HG02884 (cell line): ENCODE measurements around the gene DNAJC15.
"Not testable (repeated sequence)": the region's sequence is repeated elsewhere in the genome, so short reads cannot be mapped to it uniquely, and the experiment has no call there.

Experiments used
- ATAC-seq: cut with Tn5 transposase; IDR thresholded peaks from one replicate; pipeline ENCODE4 v1.9.1; 2021; ENCODE audit warnings: mild to moderate bottlenecking, moderate library complexity; ENCODE audit not compliant: unreplicated experiment

The DNAJC15 gene

DNA sequence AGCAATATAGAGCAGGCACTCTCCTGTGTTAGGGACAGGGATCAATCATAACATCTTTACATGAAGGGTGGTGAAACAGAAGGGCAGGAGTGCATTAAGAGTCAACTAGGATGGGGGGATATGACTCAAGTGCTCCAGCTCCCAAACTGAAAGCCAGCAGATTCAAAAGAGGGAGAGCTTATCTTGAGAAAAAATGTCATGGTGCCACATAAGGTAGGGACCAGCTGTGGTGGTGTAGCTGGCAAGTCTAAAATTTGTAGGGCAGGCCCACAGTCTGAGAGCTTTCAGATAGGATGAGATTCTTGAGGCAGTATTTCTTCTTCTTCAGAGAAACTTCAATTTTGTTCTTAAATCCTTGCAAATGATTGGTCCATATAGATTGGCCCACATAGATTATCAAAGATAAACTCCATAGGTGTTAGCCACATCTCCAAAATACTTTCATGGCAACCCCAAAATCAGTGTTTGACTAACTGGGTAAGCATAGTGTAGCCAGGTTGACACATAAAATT, 19.1 kb downstream of the DNAJC15 start:
- ATAC-seq: no peak

DNA sequence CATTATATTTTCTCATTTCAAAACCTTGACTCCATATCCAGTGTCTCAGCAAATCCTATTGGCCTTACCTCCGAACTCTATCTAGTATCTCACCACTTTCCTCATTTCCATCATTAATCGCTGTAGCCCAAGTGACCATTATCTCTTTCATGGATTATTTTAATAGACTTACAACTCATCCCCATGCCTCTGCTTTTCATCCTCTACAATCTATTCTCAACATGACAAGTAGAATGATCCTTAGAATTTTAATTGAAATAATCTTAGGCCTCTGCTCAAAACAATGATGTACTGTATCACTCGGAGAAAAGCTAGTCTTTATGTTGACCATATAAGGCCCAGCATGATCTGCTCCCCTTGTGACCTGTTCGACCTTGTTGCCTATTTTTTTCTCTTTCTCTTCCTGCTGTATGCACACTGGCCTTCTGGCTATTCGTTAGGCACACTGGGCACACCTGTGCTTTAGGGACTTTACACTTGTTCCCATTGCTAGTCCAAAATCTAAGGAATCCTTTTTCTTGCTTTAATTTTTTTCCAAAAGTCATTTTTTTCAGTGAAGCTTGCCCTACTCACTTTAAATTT, 21.4 kb downstream of the DNAJC15 start:
- ATAC-seq: no peak

DNA sequence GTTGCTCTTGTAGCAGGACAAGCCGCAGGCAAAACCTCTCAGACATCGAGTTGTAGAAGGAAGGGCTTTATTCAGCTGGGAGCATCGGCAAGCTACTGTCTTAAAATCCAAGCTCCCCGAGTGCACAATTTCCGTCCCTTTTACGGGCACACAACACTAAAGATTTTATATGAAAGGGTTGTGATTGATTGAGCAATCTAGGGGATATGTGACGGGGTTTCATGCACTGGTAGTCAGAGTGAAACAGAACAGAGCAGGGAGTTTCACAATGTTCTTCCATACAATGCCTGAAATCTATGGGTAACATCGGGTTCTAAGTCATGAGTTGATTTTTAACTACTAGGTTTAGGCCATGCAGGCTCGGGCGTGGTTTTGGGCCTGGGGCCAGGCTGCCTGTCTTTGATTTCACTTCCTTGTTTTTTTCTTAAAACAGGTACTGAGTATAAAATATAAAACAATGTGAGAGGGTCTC, 22.0 kb downstream of the DNAJC15 start:
- ATAC-seq: not testable (repeated sequence)

DNA sequence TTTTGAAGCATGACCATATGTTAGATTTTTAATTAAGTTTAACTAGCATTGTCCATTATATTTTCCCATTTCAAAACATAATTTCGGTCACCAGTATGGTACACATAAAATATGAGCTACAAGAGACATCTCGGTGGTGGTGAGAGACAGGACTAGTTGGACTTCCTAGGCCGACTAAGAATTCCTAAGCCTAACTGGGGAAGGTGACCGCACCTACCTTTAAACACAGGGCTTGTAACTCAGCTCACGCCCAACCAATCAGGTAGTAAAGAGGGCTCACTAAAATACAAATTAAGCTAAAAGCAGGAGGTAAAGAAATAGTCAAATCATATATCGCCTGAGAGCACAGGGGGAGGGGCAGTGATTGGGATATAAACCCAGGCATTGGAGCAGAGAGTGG, 22.9 kb downstream of the DNAJC15 start:
- no peak for ATAC-seq

DNA sequence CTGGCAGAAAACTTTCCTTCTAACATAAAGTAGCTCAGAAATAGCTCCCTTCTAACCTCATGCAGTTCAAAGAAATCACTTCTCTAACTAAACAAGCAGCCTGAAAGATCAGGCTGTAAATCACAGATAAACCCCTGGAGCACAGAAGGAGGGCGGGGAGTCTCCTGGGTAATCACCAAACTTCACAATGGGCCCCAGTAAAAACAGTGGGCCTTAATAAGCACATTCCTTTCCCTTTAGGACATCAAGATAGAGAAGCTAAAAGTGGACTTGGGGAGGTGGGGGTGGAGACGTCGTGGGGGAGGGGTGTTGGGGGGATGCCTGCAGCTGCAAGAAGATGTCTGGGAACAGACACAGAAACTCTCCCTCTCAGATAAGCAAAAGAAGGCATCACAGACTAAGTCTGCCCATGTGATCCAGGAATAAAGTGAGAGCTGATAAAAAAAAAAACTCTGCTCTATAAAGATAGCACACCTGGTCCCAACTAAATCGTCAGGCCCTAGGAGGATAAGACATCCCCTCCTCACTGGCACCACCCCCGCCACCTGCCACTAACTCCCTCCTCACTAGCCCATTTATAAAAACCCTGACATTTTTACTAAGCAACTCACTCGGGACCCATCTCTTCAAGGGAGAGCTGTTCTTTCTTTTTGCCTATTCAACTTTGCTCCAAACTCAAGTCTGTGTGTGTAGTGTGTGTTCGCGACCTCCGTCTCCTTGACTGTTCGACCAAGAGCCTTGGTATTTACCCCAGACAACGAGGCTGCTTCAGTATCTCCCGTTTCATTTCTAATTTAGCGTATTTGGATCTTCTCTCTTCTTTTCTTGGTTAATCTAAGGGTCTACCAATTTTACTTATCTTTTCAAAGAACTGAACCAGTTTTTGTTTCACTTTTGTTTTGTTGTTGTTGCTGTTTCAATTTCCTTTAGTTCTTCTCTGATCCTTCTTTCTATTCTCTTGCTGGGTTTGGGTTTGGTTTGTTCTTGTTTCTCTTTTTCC, 31.7 kb downstream of the DNAJC15 start:
- no peak for ATAC-seq

DNA sequence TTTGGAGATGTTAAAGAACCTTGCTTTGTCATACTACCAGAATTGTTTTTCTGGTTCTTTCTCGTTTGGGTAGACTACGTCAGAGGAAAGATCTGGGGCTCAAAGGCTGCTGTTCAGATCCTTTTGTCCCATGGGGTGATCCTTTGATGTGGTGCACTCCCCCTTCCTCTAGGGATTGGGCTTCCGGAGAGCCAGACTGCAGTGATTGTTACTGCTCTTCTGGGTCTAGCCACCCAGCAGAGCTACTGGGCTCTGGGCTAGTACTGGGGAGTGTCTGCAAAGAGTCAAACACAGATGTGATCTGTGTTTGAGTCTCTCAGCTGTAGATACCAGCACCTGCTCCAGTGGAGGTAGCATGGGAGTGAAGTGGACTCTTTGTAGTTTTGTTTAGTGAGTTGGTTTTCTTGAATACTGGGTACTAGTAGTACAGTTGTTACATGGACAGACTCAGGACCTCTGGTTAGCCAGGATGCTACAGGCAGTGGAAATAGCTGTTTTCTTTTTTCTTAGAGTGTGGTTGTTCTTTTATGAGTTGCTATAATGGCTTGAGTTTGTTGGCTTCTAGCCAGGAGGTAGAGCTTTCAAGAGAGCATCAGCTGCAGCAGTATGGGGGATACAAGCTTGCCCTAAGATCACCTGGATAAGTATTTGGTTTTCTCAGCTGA, 34.4 kb downstream of the DNAJC15 start:
- peak; percentile 40 for ATAC-seq

DNA sequence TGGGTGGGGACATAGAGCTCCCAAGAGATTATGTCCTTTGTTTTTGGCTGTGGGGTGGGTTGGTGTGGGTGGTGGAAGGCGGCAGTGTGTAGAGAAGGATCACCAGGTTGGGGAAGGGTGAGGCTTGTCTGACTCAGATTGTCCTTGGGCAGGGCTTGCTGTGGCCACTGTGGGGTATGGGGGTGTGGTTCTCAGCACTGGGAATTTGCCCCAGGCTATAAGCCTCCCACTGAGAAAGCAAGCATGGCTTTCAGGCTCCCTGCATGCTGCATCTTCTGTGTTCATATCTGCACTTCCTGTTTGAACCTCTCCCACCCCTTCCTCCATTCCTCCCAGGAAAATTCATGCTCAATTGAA, 34.9 kb downstream of the DNAJC15 start:
- ATAC-seq: peak; percentile 56

DNA sequence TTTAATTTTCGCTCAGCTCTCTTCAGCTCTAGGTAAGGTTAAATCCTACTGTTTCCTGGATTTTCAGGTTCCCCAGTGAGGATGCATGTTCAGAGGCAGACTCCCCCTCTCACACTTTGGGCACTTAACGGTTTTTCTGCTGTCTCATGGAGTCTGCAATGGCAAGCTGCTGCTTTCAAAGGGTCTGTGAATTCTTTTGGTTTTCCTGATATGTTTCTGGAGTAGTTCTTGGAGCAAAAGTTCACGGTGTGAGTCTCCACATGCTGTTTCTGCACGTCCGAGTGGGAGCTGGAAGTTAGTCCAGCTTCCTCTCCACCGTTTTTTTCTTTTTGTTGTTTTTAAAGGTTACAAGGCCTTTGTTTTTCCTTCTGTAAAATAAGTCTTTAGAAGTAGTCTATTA, 35.4 kb downstream of the DNAJC15 start:
- ATAC-seq: no peak

DNA sequence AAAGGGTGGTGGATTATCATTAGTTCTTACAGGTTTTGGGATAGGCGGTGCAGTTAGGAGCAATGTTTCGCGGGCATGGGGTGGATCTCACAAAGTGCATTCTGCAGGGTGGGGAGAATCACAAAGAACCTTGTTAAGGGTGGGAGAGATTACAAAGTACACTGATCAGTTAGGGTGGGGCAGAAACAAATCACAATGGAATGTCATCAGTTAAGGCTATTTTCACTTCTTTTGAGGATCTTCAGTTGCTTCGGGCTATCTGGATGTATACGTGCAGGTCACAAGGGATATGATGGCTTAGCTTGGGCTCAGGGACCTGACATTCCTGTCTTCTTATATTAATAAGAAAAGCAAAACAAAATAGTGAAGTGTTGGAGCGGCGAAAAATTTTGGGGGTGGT, 36.4 kb downstream of the DNAJC15 start:
- ATAC-seq: not testable (repeated sequence)

DNA sequence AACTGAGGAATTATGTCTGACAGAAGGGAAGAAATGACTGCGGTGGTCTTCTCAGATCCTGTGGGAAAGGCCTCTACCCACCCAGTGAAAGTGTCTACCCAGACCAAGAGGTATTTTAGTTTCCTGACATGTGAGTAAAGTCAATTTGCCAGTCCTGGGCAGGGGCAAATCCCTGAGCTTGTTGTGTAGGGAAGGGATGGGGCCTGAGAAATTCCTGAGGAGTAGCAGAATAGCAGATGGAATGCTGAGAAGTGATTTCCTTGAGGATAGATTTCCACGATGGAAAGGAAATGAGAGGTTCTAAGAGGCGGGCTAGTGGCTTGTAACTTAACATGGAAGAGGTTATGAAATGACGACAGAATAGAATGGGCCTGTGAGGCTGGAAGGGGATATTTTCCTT, 37.4 kb downstream of the DNAJC15 start:
- ATAC-seq: not testable (repeated sequence)

DNA sequence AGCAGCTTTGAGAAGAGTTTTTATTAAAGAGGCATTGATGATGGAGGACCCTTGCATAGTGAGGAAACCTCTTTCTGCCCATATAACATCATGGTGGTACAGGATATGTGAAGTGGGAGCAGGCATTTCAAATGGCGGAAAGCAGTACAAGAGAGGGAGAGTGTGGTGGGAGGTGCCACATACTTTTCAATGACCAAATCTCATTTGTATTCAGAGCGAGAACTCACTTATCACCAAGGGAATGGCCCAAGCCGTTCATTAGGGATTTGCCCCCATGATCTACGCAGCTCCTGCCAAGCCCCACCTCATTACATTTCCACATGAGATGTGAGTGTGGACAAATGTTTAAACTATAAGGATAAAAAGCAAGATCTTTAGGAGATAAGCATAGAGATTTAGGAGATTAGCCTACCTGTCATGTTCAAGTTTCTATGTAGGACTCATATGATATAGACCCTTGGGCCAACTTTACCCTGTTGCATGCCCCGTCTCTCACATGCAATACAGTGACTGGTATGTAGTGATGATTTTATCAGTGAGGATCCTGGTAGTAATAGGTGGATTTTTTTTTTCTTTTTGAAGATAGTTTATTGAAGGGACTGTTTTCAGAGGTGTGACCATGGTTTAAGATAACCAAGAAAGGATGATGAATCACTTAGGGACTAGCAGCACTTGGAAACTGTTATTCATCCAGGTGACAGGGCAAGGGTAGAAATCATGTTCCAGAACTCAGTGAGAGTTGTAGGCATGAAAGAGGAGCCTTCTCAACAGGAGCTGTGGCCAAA, 38.3 kb downstream of the DNAJC15 start:
- ATAC-seq: no peak

DNA sequence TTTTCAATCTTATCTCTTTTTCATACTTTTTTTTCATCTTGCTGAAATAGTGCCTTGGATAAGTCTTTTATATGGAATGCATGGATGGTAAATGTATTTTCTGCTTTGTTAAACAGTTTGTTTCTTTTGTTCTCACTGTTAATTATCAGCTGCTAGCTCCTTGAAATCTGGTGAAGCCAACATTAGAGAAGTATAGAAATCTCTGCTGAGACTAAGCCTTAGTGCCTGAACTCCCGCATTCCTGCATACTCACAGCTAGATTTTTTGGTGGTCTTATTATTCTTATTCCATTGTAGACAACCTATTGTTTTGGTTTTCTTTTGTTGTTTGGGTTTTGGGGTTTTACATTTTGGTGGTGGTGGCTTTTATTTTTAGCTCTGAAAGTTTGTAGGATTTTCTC, 48.4 kb downstream of the DNAJC15 start:
- no peak for ATAC-seq

DNA sequence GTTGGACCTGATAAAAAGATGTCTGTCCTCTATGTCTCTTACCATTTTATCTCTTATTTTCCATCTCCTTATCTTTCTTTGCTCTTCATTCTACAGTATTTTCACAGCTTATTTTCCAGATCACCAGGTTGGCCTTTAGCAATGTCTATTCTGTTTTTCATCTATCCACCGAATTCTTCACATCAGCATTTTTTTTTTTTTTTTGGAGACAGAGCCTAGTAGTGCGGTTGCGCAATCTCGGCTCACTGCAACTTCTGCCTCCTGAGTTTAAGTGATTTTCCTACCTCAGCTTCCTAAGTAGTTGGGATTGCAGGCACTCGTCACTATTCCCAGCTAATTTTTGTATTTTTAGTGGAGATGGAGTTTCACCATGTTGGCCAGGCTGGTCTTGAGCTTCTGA, 49.0 kb downstream of the DNAJC15 start:
- ATAC-seq: no peak

DNA sequence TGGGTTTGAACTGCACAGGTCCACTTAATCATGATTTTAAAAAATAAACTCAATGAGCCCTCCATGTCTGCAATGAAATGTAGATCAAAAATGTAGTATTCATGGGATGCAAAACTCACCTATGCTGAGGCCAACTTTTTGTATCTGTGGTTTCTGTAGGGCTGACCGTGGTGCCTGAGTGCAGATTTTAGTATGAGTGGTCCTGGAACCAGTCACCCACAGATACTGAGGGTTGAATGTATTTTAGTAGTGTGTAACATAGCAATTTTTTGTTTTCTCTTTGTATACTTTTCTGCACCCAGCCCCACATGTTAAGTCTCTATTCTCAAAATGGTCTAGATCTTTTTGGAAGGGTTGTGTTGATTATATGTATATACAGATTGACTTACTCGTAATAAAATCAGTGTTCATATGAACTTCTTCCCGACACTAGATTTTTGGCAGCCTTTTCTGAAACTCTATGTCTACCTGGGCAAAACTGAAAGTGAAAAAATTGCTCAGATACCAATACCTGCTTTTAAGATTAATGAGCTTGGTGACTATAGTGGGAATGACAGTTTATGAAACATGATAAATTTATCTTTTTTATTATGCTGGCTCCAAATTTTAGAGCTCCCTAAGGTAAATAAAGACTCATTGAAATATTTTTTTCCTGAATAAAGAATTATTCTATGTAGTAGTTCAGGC, 51.6 kb downstream of the DNAJC15 start:
- ATAC-seq: peak; percentile 76

DNA sequence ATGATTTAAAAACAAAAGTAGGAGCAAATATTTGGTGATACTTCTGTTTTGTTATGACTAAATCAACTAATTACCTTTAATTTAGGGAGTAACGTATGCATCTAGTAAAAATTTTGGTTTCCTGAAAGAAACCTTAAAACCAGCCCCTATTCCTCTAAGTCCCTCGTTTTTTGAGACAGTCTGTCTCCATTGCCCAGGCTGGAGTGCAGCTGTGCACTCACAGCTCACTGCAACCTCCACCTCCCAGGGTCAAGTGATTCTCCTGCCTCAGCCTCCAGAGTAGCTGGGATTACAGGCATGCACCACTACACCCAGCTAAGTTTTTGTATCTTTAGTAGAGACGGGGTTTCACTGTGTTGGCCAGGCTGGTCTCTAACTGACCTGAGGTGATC, 52.1 kb downstream of the DNAJC15 start:
- not testable (repeated sequence) for ATAC-seq

DNA sequence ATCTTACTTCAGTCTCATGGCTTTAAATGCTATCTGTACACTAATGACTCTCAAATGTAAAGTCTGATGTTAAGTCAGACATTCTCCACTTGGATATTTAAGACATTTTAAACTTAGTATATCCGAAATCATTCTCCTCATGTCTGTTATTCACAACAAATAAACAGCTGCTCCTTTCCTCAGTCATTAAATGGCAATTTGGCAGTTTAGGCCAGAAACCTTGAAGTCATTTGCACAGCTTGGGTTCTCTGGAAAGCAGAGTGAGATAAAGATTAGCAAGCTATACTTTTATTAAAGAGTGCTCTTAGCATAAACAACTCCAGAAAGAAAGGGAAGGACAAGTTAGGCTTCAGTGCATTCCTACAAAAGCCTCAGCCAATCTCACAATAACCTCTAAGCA, 53.7 kb downstream of the DNAJC15 start:
- no peak for ATAC-seq

DNA sequence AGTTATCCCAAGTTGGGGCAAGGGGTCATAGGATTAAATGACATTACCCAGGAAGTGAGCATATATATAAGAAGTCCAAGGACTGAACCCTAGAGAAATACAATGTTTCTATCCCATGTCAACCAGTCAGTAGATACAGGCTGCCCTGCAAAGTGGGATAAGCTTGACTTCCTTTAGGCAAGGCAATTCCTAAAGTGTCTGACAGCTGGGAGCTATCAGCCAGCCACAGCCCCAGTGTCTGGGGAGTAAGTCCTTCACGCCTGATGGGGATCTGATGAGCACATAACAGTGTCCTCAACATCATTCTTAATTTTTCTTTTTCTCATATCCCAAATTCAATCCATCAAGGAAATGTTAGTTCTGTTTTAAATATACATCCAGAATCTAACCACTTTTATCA, 54.1 kb downstream of the DNAJC15 start:
- no peak for ATAC-seq

DNA sequence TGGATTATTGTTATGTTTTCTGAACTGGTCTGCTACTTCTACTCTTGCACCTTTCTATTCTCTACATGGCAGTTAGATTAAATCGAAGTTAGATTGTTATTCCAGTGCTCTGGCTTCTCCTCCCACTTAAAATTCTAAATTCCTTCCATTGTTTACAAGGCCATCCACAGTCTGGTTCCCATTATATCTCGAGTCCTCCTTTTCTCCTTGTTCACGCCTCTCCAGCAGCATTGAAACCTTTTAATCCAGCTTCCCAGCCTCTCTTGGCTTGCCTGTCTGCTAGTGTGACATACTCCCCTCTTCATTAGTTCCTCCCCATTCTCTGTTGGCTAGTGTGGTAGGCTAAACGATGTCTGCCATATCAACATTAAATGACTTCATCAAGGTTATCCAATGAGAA, 54.5 kb downstream of the DNAJC15 start:
- ATAC-seq: no peak

DNA sequence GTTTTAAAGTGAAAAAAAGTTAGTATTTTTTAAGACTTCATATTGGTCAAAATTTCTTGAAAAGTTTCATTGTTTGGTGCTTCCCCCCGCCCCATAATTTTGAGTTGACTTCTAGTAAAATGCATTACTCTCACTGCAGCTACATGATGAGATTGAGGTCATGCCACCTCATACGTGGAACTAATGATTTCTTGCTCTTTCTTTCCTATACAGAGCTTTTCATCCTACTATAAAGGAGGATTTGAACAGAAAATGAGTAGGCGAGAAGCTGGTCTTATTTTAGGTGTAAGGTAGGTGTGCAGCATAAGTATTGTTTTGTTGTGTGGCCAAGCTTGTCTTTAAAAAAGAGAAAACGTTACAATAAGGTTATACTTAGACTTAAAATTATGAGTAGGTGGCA, 55.0 kb downstream of the DNAJC15 start:
- no peak for ATAC-seq

DNA sequence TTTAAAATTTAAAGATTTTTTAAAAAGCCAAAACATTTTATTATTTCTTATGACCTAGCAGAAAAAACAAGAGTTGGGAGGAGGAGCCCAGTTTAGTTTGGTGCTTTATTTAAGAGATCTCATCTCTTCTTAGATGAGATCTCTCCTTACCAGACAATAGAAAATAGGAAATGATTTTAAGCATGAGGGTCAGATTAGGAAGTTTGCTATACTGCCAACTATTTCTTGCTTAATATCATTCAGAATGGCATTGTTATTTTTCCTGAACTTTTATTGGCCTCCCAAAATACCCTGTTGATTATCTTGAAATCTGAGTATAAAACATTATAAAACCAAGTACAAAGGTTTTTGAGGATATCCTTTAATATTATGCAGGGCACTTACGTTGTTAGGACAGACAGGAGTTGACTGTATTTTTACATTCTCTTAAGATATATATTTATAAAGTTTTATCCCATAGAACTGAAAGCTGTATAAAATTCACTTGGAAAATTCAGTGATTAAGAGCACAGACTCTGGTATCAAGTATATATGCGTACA, 56.1 kb downstream of the DNAJC15 start:
- ATAC-seq: no peak
